Stimulated activated CD4-positive, alpha-beta T cell treated with anti-CD3 and anti-CD28 coated beads, TNF-alpha, amount 100 ng/mL, for 1 hour (primary cell): Measurements from ENCODE around the gene MGRN1.

ENCODE experiments used
- DNase-seq, 3 donors: peaks; one replicate each; pipeline ENCODE4 v3.0.0-alpha.2; 2020; ENCODE audit warnings: low read depth in 3 of 3, low spot score in 1 of 3

The MGRN1 gene

DNA sequence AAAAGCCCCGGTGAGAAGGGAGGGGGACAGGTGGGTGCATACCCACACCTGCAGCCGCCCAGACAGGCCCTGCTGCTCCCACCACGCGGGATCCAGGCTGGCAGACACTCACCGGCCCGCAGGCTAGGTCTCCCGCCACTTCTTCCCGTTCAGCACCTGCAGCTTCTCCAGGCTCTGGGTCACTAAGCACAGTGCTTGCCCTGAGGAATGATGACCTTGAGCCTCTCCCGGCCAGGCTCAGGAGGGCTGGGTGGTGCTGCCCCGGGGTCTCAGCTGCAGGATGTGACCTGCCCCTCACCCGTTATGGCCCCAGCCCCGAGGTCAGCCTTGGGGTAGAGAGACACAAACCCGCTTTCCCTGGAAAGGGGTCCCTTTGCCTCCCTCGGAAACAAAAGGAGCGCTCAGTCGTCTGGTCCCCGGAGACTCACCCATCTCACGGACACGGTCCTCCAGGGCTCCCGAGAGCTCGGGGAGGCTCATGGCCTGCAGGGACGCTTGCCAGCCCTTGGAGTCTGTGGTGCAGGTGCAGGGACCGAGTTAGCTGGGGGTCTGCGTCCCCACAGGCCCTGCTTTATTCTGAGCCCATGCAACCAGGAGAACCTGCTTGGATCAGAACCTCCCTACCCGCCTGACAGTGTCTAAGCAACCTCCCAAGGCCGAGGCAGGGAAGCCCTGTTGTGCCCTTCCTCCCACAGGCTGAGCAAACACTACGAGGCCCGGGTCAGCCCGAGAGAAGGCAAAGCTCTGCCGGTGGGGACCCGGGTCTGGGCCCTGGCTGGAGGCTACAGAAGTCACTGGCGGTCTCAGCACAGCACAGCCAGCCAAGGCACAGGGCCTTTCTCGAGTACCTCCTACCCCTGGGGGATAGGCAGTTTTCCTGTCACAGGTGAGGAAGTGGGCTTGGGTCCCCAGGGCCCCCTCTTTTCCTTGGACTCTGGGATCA is 72.5 kb downstream of the MGRN1 start:
- DNase-seq = no peak

DNA sequence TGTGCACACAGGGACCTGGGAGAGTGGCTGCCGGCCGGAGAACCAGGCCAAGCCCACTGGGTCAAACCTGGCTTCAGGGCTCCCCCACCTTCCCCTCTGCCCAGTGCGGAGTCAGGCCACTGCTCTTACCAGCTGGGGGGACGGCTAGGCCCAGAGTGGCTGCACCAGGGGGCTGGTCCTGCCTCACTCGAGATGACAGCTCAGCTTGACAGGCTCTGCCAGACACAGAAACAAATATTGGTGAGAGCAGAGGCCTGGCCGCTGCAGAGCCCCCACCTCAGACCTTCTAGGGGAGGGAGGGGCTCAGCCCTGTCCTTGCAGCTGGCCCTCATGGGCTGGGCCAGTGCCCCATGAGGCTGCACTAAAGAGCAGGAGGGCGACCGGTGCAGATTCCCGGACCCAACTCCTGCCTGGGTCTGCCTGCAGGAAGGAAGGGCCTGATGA is 73.2 kb downstream of the MGRN1 start:
- no peak for DNase-seq

DNA sequence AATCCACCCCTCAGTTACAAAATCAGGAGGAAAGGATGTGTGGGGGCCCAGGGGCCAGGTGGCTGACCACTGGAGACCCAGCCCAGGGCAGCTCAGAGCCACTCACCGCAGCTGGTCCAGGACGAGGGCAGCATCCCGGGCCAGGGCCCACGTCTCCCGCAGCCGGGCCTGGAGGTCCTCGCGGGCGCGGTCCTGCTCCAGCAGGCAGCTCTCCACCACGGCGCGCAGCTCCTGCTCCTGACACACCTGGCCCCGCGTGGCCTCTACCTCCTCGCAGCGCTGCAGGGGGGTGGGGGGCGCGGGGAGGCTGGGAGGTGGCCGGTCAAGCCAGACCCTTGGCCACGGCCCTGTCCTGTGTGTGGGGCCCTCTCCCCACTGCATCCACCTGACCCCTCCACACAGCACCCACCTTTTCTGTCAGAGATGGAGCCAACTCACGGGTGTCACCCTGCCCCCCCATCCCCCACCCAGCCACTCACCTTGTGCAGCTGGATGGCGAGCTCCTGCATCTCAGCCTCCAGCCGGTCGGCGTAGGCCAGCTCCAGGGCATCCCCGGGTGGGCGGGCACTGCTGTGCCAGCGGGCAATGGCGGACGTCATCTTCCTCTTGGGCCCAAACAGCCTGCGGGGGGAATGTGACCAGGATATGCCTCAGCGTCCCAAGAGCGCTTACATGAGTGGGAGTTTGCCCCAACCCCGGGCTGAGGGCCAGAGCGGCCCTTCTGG is 73.9 kb downstream of the MGRN1 start:
- no peak for DNase-seq

DNA sequence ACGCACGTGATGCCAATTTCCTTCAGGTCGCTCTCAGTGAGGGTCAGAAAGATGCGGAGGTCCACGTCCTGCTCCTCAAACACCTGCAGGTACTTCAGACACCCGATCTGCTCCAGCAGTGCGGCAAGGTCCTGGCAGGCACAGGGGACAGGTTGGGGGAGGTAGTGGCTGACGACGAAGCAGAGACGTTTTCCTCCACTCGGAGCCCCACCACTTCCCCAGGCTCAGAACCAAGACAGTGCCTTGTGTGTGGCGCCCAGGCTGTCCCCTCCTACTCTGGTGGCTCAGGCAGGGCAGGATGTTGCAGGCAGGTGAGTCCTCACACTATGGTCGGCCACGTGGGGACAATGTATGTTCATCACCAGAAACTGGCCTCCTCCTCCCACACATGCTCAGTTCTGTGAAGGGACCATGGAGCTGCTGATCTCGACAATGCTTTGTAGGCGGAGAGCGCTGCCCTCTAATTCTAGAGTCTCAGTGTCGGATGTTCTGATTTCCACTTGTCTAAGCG is 74.5 kb downstream of the MGRN1 start:
- DNase-seq = no peak

DNA sequence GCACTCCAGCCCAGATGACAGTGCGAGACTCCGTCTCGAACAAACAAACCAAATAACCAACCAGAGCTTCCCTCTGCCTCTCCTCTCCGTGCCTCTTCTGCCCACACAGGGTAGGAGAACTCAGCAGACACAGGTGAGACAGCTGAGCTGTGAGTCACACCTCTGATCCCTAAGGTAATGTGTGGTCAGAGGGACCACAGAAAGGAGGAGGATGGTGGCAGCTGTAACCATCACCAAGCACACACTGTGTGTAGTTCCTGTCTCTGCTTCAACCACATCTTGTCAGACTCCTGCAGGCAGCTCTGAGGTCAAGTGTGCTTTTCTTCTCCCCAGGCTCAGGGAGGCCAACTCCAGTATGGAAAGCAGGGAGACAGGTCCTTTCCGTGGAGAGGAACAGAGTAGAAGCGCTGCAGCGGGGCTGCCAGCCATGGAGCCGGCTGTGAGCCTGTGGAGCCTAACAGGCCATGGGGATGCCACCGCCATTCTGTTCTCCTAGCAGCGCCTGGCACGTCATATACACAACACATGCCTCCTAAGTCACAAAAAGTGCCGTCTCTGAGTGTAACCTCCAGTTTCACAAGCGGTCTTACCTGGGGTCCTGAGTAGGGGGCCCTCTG is 75.9 kb downstream of the MGRN1 start:
- DNase-seq = no peak

DNA sequence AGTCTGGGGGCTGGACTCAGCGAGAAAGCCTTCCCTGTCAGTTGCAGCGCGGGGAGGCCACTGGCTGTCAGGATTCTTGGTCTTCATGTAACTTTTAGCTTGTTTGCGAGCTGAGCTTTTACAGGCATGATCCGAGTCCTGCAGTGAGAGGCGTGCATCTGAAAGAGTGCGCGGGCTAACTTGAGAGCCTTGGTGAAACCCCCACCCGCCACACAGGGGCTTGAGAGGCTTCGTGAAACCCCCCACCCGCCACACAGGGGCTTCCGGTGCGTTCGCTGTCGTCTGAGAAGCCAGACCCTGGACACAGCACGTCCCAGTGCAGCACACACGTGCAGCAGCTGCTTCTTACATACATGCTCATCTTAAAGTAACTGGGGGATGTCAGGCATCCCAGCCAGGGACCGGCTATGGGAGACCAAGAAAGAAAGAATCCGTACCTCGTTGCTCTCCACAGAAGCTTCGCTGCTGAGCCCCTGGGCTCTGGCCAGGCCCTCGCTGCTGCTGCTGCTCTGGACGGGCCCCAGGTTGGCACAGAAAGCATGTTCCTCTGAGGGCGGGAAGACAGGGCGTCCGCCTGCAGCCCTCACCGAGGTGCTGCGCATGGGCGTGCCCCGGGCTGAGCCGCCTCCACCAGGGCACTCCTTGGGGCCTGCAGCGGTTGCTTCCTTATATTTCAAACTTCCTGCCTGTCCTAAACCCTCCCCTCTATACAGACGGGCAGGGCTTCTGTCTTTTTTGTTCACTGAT is 76.5 kb downstream of the MGRN1 start:
- no peak for DNase-seq

DNA sequence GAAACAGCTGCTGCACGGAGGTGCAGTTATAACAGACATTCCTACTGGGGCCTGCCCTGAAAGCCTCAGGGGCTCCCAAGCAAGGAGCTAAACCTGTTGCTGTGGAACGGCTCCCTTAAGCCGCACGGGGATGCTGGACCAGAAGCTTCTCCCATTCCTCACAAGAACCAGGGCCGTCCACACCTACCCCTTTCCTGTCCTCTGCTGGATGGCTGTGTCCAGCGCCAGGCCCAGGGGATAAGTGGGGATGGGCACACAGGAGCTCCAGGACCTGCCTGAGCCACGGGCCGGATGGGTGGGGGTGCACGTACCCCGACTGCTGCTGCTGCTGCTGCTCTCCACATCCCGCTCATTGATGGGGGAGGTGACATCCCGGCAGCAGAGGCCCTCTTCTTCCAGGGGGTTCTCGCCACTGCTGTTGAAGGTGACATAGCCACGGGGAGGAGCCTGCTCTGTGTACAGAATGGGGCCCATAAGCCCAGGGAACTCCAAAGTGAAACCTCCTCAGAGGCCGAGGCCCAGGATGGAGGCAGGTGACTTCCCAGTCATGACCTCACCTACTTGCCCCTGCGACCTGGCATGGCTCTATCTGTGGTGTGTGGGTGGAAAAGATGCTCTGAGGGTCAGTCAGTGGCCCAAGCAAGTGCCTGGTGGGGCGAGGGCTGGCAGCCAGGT is 77.3 kb downstream of the MGRN1 start:
- DNase-seq = no peak

DNA sequence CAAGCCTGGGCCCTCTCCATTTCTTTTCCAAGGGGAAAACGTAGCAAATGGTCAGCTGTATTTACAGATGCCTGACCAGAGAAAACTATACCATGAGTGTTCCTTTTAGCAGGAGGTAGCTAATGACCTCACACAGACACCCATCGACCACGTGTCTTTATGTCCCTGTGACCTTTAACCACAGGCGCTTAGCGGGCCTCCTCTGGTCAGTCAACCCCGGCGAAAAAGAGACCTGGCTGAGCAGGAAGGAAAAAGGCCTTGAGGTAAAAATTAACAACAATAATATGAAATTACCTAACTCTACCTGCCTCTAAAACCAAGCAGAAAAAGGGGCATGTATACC is 77.8 kb downstream of the MGRN1 start:
- DNase-seq = no peak

DNA sequence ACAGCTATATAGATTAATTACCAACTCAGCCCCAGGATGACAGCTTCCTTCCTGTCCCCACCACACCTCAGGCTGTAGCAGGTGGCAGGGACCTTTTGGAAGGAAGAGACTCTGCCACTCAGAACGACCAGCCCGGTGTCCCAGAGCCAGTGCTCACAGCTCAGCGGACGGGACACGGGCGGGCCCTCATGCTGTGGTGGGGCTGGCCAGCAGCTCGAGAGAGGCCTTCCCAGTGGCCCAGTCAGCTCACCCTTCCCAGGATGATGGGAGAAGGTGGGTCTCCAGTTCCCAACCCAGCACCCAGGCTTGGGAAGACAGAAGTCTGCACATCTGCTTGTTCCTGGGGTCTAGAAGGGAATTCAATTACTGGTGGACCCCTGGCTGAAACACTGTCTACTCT is 79.3 kb downstream of the MGRN1 start:
- no peak for DNase-seq

DNA sequence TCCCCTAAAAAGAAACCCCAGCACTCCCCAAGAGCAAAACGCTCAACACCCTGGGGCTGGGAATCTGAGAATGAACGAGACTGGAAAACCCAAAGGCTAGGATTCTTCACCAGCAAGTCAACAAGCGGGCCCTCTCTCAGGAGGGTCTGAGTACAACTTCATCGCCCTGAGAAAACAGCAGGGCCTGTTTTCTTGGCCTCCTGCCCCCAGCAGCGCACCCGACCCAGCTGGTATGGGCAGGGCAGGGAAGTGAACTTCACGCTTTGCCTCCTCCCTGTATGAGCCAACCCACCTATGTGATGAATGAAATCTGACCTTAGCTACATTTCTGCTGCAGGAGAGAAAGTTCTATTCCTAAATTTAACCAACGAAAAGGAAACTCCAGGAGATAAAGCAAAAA is 79.9 kb downstream of the MGRN1 start:
- no peak for DNase-seq

DNA sequence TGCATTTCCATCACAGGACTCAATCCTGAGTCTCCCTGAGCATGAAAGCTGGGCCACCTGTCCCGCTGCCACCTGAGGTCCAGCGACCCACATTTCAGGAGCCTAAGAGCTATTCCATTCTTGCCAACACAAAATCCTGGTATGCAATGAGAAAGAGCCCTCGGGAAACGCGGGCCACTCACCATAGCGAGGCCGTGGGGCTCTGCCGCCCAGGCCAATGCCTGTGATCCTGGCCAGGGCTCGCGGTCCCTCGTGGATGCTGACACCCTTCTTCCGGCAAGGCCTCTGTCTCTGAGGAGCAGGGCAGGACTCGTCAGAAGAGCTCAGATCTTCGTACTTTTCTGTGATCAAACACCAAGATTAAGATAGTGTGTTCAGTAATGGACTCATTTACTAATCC is 80.3 kb downstream of the MGRN1 start:
- DNase-seq = no peak

DNA sequence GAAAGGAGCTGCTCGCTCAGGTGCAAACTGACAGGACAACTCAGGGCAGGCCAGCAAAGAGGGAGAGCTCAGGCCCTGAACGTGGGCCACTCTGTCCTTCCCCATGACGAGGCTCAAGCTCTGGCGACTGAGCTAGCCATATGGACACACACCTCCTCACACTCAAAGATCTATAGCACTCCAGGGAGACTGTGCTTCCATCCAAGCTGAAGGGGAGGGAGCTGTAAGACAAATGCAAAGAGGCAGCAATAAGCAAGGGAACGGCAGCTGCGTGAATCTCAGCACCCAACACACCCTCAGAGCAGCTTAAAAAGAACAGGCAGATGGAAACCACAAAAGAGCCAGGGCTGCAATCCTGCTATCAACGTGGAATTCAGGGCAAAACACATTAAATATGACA is 82.2 kb downstream of the MGRN1 start:
- no peak for DNase-seq

DNA sequence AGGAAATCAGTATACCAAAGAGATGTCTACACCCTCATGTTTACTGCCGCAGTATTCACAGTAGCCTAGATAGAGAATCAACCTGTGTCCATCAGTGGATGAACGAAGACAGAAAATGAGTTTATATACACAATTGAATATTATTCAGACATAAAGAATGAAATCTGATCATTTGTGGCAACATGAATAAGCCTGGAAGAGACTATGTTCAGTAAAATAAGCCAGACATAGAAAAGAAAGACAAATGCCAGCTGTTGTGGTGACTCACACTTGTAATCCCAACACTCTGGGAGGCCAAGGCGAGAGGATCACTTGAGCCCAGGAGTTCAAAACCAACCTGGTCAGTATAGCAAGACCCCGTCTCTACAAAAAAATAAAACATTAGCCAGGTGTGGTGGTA is 84.9 kb downstream of the MGRN1 start:
- no peak for DNase-seq

DNA sequence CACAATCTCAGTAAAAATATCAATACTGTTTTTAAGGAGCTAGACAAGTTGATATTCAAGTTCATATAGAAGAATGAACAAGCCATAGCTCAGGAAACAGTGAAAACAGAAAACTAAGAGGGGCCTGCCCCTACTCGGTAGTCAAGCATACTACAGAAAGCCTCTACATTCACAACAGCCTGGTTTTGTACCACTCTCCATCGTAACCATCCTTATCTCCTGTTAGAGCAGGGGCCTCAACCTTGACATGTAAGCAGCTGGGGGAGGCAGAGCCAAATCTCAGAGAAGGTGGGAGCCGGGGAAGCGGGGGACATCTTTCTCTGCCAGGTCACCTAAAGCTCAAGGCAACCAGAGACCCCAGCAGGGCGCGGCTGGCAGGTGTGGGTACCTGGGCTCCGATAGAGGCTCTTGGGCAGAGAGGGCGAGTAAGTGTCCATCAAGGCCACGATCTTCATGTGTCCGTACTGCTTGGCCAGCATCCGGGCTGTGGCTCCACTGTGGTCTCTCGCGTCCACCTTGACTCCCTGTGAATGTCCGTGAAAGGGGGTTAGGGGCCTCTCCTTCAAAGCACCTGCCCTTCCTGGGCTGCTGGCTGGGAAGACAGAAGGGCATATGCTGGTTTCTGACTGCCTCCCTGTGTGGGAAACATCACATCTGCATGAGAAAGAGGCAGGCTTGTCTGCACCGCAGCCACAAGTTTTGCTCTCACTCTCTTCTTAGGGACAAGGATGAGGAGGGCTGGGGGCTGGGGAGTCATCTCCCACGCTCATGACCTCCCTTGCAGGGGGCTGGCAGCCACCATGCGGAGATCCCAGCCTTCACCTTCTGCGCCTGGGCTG is 89.3 kb downstream of the MGRN1 start:
- DNase-seq = no peak

DNA sequence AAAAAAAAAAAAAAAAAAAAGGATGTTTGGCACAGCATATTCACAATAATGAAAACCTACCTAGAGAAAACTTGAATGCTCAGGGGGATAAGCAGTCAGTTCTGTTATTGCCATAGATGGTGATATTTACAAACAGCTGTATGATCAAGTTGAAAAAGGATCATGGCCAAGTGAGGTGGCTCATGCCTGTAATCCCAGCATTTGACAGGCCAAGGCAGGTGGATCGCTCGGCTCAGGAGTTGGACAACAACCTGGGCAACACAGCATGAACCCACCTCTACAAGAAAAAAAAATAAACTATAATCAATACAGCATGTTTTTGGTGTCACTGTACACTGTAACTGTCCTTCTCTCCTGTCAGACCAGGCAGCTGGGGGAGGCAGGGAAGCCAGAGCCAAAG is 90.4 kb downstream of the MGRN1 start:
- no peak for DNase-seq

DNA sequence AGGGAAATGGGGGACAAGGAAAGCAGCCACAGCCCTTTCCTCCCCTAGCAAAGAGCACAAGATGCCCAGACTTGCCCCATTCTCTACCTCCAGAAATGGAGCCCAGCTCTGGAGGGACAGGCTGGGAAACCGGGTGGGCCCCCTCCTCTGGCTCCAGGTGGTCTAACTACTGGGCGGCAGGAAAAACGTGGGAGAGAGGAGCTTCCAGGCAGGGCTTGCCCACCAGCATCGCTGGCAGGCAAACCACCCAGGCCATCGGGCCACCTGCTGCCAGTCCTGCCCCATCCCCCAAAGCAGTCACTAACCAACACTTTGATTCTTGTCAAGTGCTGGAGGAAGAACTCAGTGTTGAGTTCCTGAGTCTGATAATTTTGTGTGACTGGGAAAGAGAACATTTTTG is 93.8 kb downstream of the MGRN1 start:
- no peak for DNase-seq

DNA sequence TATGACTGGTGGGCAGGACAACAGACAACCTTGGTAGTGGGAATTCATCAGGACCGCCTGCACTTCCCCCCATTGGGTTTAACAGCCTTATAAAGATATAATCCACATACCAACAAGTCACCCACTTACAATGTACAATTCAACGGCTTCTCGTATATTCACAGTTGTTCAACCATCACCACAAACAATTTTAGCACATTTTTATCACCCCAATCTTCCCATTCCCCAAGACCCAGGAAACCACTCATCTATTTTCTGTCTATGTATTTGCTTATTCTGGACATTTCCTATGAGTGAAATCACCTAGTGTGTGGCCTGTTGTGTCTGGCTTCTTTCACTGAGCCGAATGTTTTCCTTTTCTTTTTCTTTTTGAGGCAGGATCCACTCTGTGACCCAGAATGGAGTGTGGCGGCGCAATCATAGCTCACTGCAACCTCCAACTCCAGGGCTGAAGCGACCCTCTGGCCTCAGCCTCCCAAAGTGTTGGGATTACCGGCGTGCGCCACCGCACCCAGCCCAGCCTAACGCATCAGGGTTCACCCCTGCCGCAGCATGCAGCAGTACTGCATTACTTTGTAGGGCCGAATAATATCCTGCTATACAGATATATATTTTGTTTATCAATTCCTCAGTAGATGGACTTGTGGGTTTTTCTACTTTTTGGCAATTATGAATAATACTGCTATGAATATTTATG is 98.6 kb downstream of the MGRN1 start:
- no peak for DNase-seq

DNA sequence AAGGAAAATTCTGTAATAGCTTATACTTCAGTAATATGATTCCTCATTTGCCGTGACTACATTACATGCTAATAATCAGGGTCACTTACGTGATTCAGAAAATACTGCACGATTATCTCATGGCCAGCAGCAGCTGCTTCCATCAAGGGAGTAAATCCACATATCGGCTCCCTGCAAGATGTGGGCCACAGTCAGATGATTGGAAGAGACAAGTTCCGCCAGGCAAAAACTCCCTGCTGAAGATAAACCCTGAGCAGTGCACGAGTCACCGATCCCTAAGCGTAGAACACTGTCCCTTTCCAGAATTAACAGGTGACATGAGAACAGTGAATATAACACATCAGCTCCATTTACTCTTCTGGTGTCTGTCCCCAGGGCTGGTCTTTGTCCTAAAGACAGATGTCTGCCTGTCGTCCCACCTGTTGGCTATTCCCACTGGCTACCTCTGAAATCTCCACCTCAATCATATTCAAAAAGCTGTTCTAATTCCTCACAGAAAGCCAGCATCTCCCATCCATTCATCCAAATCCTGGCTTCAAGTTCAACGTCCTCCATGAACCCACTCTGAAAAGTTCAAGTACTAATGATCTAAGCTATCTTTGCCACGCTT is 100.1 kb downstream of the MGRN1 start:
- DNase-seq = no peak

DNA sequence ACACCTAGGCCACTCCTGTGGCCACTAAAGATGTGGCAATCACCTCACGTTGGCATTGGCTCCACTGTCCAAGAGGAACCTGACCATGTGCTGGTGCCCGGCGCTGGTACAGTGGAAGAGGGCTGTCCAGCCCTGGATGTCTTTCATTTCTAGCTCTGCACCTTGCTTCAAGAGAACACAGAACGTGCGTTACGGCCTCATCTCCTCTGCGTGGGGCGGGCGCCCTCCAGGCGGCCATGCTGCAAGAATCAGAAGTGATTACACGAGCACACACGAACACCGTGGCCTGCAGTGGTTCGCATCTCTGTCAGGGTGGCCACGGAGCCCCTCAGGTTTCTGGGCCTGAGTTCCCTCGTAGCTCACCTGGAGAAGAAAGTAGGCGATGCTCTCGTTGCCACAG is 102.0 kb downstream of the MGRN1 start:
- no peak for DNase-seq
